GM12878 (cell line): ENCODE results near the gene PAX1. TPM values are rescaled to one million over a fixed set of nuclear protein-coding genes. Genes with fewer than 3 reads are reported as not detected.
A peak's percentile ranks its signal among the peaks of the same experiment; 100 is the strongest.

ENCODE experiments used
- ATAC-seq: fragments of 200-7000 bp; cut with Tn5 transposase; 3 replicates; pipeline ENCODE4 v1.9.1; 2020; ENCODE audit warnings: mild to moderate bottlenecking, moderate library complexity
- BruUV-seq: library from RNA; stranded (reverse); fragments of 400-500 nt; replicated peaks from 2 replicates; lab custom pipeline; 2021; lab: Mats Ljungman, UMichigan
- CTCF ChIA-PET: fragments of 300-600 bp; sonication (Branson Sonifier 250); formaldehyde crosslinking; extraction: SDS; loops from one replicate; lab custom pipeline; 2021; ENCODE audit warnings: inconsistent platforms; lab: Yijun Ruan, JAX
- POLR2A ChIA-PET: fragments of 350-600 bp; formaldehyde crosslinking; extraction: SDS; loops from one replicate; lab custom pipeline; 2021; ENCODE audit warnings: inconsistent platforms; lab: Charles Lee
- RAD21 ChIA-PET: fragments of 300-600 bp; sonication (Branson Sonifier 250); formaldehyde crosslinking; loops from one replicate; lab custom pipeline; 2023; ENCODE audit warnings: antibody characterized with exemption; ENCODE audit not compliant: unreplicated experiment; lab: Charles Lee
- SMC1A ChIA-PET: fragments of 300-600 bp; sonication (Branson Sonifier 250); formaldehyde crosslinking; loops from one replicate; lab custom pipeline; 2023; ENCODE audit not compliant: unreplicated experiment, uncharacterized antibody; lab: Charles Lee
- DNase-seq: peaks from one replicate; pipeline ENCODE4 v3.0.0-alpha.2; 2011; ENCODE audit warnings: low read depth, low spot score
- FAIRE-seq: peaks from 3 replicates; lab custom pipeline; 2011; peaks lifted over from hg19 to GRCh38; lab: Jason Lieb, UNC
- H2AFZ ChIP-seq: 2 replicates; pipeline ENCODE4 v1.6.0; 2011; ENCODE audit warnings: low read depth, low read length, control low read depth; ENCODE audit not compliant: control insufficient read depth
- H3K27ac ChIP-seq: 2 replicates; pipeline ENCODE4 v1.5.1; 2011; ENCODE audit warnings: control low read depth; ENCODE audit not compliant: control insufficient read depth, insufficient read depth
- H3K27me3 ChIP-seq, 2 experiments: replicated peaks in 1 of 2; 2 replicates each; pipeline versions ENCODE4 v1.6.0 to v1.6.1; 2011; ENCODE audit warnings: low read length in 1 of 2; ENCODE audit not compliant: control insufficient read depth in 2 of 2, insufficient read depth in 2 of 2
- H3K36me3 ChIP-seq, 2 experiments: 2 replicates each; pipeline ENCODE4 v1.5.1; 2011; ENCODE audit warnings: low read length in 1 of 2; ENCODE audit not compliant: control insufficient read depth in 2 of 2, insufficient read depth in 2 of 2
- H3K4me1 ChIP-seq: 2 replicates; pipeline ENCODE4 v1.6.1; 2011; ENCODE audit warnings: mild to moderate bottlenecking, low read length, moderate library complexity, mixed read lengths; ENCODE audit not compliant: control insufficient read depth, insufficient read depth
- H3K4me2 ChIP-seq: 2 replicates; pipeline ENCODE4 v1.6.0; 2011; ENCODE audit warnings: control low read depth; ENCODE audit not compliant: control insufficient read depth, insufficient read depth
- H3K4me3 ChIP-seq: fragments of 200-600 bp; sonication (generic); 2 replicates; pipeline ENCODE4 v1.5.1; 2016
- H3K79me2 ChIP-seq: 2 replicates; pipeline ENCODE4 v1.6.0; 2011; ENCODE audit warnings: low read length; ENCODE audit not compliant: control insufficient read depth, insufficient read depth
- H3K9ac ChIP-seq: 2 replicates; pipeline ENCODE4 v1.8.0; 2011; ENCODE audit warnings: low read length, control low read depth, mixed read lengths; ENCODE audit not compliant: control insufficient read depth, insufficient read depth
- H3K9me3 ChIP-seq: replicated peaks from 3 replicates; pipeline ENCODE4 v1.5.1; 2011; ENCODE audit warnings: mild to moderate bottlenecking, low read length; ENCODE audit not compliant: control insufficient read depth, insufficient read depth
- H4K20me1 ChIP-seq: 2 replicates; pipeline ENCODE4 v1.6.0; 2011; ENCODE audit not compliant: control insufficient read depth, insufficient read depth
- CTCF ChIP-seq, 3 experiments: IDR thresholded peaks in 2 of 3; conservative IDR thresholded peaks in 1 of 3; 2 replicates each; pipeline ENCODE4 v1.5.1; 2011; ENCODE audit warnings: low read depth in 3 of 3, low read length in 3 of 3, mild to moderate bottlenecking in 3 of 3, control low read depth in 2 of 3, moderate library complexity in 2 of 3, inconsistent platforms in 1 of 3, mixed read lengths in 1 of 3; ENCODE audit not compliant: control insufficient read depth in 2 of 3, insufficient read depth in 1 of 3; ENCODE audit errors: extremely low read depth in 1 of 3
- EGR1 ChIP-seq, 2 experiments: IDR thresholded peaks; 1 replicate in 1 of 2; 2 replicates in 1 of 2; pipeline ENCODE4 v1.6.1; 2011 to 2012; ENCODE audit warnings: low read depth in 2 of 2, low read length in 2 of 2, borderline replicate concordance in 1 of 2, mild to moderate bottlenecking in 1 of 2, moderate library complexity in 1 of 2
- IRF3 ChIP-seq: fragments of 450-650 bp; IDR thresholded peaks from 2 replicates; pipeline ENCODE4 v1.6.1; 2014; ENCODE audit warnings: mild to moderate bottlenecking
- IRF5 ChIP-seq: fragments of 450-650 bp; IDR thresholded peaks from 2 replicates; pipeline ENCODE4 v1.6.1; 2017; ENCODE audit warnings: borderline replicate concordance
- JUNB ChIP-seq: IDR thresholded peaks from 2 replicates; pipeline ENCODE4 v1.6.1; 2016; ENCODE audit warnings: antibody characterized with exemption, mild to moderate bottlenecking
- JUND ChIP-seq: IDR thresholded peaks from 2 replicates; pipeline ENCODE4 v1.6.1; 2012; ENCODE audit warnings: low read depth, mild to moderate bottlenecking, low read length, improper control_type of control experiment, moderate library complexity
- KLF5 ChIP-seq: fragments of 450-650 bp; IDR thresholded peaks from 2 replicates; pipeline ENCODE4 v1.6.1; 2014; ENCODE audit warnings: mild to moderate bottlenecking; ENCODE audit not compliant: partially characterized antibody
- PAX8 ChIP-seq: fragments of 450-650 bp; IDR thresholded peaks from 2 replicates; pipeline ENCODE4 v1.6.1; 2017; ENCODE audit warnings: mild to moderate bottlenecking, moderate library complexity
- SMC3 ChIP-seq: IDR thresholded peaks from 2 replicates; pipeline ENCODE4 v1.6.1; 2011; ENCODE audit warnings: low read length, improper control_type of control experiment, borderline replicate concordance
- WGBS: methylation state at CpG from one replicate; pipeline ENCODE4 v1.1.6; 2016; ENCODE audit warnings: low lambda C conversion rate; ENCODE audit not compliant: insufficient replicate concordance, insufficient coverage; ENCODE audit errors: missing lambda C conversion rate; 5-methylcytosine and 5-hydroxymethylcytosine counted together
- in situ Hi-C: fragments of 300-500 bp; cut with MboI; formaldehyde crosslinking; loops from 9 replicates; pipeline ENCODE4 v1.14.3; 2018; ENCODE audit warnings: mixed read lengths
- intact Hi-C: fragments of 100-400 bp; cut with micrococcal nuclease; formaldehyde crosslinking; loops from one replicate; pipeline ENCODE4 v1.14.2; 2022; ENCODE audit not compliant: unreplicated experiment
- polyA plus RNA-seq, 11 experiments: library from polyadenylated mRNA; depleted of rRNA in 4 of 11; unstranded in 6 of 11; stranded (reverse) in 5 of 11; fragments of >200 nt; fragmentation: Nextera tagmentation in 4 of 11; fragmentation: Illumina TruSeq in 1 of 11; extraction: Ambion mirVana in 4 of 11; extraction: Trizol in 1 of 11; gene quantifications; 1 replicate in 1 of 11; 2 replicates in 10 of 11; pipeline versions ENCODE4 v1.2.1 to v1.2.3, GENCODE V29; 2011 to 2016; ENCODE audit warnings: inconsistent platforms in 2 of 11, missing spikeins in 2 of 11, low read depth in 1 of 11
- total RNA-seq, 4 experiments: library from RNA; depleted of rRNA in 3 of 4; stranded (reverse); fragments of >200 nt in 3 of 4; fragmentation: Illumina TruSeq in 1 of 4; extraction: Trizol in 1 of 4; gene quantifications; 2 replicates each; pipeline versions ENCODE4 v1.2.1 to v1.2.3, GENCODE V29; 2013 to 2021

Gene PAX1
- total and polyA plus RNA-seq, 10 of the 15 experiments (the other 5 are each of a cell fraction or from before 2014, with no cell fraction given): not detected

GRCh38 chr20:21685981-21686380 lies 19.5 kb upstream of the PAX1 start (continued):
- TF ChIP-seq IRF5 (no peak), KLF5 (no peak), IRF3 (no peak), PAX8 (no peak), JUNB (no peak), JUND (no peak), EGR1 (IDR thresholded peaks at IDR 0.05; ENCODE audit: borderline replicate concordance in 1 of 2, low read depth in 2 of 2, low read length in 2 of 2) (no peak)

- Histone ChIP-seq H2AFZ (no peak overlapping the region), H3K4me2 (no peak overlapping the region), H3K36me3 (no peaks in the 10 kb centered on the region), H3K9me3 (no peaks in the 10 kb centered on the region), H4K20me1 (no peaks in the 10 kb centered on the region), H3K27ac (no peak overlapping the region), H3K79me2 (no peaks in the 10 kb centered on the region), H3K27me3 (no peaks in the 10 kb centered on the region; a peak in 1 of 4 replicates), H3K9ac (no peak overlapping the region)
- no peak for FAIRE-seq
- WGBS: 20% methylated on average over 8 of the region's 8 CpGs
- intact Hi-C loops (no loop called here), in situ Hi-C loops (no loop called here)
- RAD21 ChIA-PET: no interaction called here
- DNase-seq: no peak
- BruUV-seq: no TSS peak
- CTCF ChIA-PET: interaction anchor here (1.1 to 1.2 kb wide), 2 partner anchors 13 to 26 kb away, joined by 3 to 4 read pairs; no protein-coding TSS in a partner anchor
- POLR2A ChIA-PET: no interaction called here
- TF ChIP-seq CTCF (IDR thresholded peaks at IDR 0.05 in 2 of 3, conservative IDR thresholded peaks at IDR 0.05 in 1 of 3; ENCODE audit: control insufficient read depth in 2 of 3, extremely low read depth in 1 of 3, insufficient read depth in 1 of 3, low read depth in 3 of 3, low read length in 3 of 3): peak in 2 of 3 experiments; percentile 18 to 39; a peak in 2 of 6 replicates
- TF ChIP-seq SMC3: no peak
- TF ChIP-seq, all 136 proteins: peak for 1
- Histone ChIP-seq H3K4me1 (no peaks in the 10 kb centered on the region), H3K4me3 (no peak overlapping the region)
- ATAC-seq: no peak
- SMC1A ChIA-PET: no interaction called here
These were observed 12.1 kb upstream of the PAX1 start for GRCh38 chr20:21693322-21693721.
